MCF 10A (cell line): ENCODE measurements around the gene PI4KA. TPM values are rescaled to one million over a fixed set of nuclear protein-coding genes. Genes with fewer than 3 reads are reported as not detected.
"Not testable (repeated sequence)": the region's sequence is repeated elsewhere in the genome, so short reads cannot be mapped to it uniquely, and the experiment has no call there.

Experiments used
- BruUV-seq: library from RNA; stranded (reverse); fragments of 400-500 nt; replicated peaks from 2 replicates; lab custom pipeline; 2021; lab: Mats Ljungman, UMichigan
- CTCF ChIA-PET: fragments of 300-600 bp; sonication (Branson Sonifier 250); formaldehyde crosslinking; extraction: SDS; loops from one replicate; lab custom pipeline; 2021; ENCODE audit warnings: antibody characterized with exemption, inconsistent platforms; lab: Yijun Ruan, JAX
- POLR2A ChIA-PET: fragments of 300-600, 350-650 bp; sonication (Branson Sonifier 250); formaldehyde crosslinking; extraction: SDS; loops from one replicate; lab custom pipeline; 2020; ENCODE audit warnings: antibody characterized with exemption, inconsistent platforms; lab: Yijun Ruan, JAX
- DNase-seq: peaks from one replicate; pipeline ENCODE4 v3.0.0-alpha.2; 2018; ENCODE audit not compliant: unreplicated experiment
- H3K27ac Mint-ChIP-seq: one replicate; pipeline ENCODE4 v1.8.0; 2022; ENCODE audit warnings: mild to moderate bottlenecking, low read depth, mixed read lengths; ENCODE audit not compliant: unreplicated experiment
- H3K27me3 Mint-ChIP-seq: one replicate; pipeline ENCODE4 v1.8.0; 2022; ENCODE audit warnings: mixed read lengths; ENCODE audit not compliant: insufficient read depth, unreplicated experiment
- H3K36me3 Mint-ChIP-seq: one replicate; pipeline ENCODE4 v1.8.0; 2022; ENCODE audit warnings: mild to moderate bottlenecking, moderate library complexity, mixed read lengths; ENCODE audit not compliant: insufficient read depth, unreplicated experiment
- H3K4me1 Mint-ChIP-seq: one replicate; pipeline ENCODE4 v1.8.0; 2022; ENCODE audit warnings: mixed read lengths; ENCODE audit not compliant: insufficient read depth, unreplicated experiment
- H3K4me3 Mint-ChIP-seq: one replicate; pipeline ENCODE4 v1.8.0; 2022; ENCODE audit warnings: mild to moderate bottlenecking, moderate library complexity, mixed read lengths; ENCODE audit not compliant: unreplicated experiment
- H3K9me3 Mint-ChIP-seq: one replicate; pipeline ENCODE4 v1.8.0; 2022; ENCODE audit warnings: mixed read lengths; ENCODE audit not compliant: unreplicated experiment
- intact Hi-C: fragments of 100-400 bp; cut with micrococcal nuclease; formaldehyde crosslinking; loops from 2 replicates; pipeline ENCODE4 v1.14.1; 2022
- total RNA-seq: library from RNA; stranded (reverse); gene quantifications from 2 replicates; pipeline ENCODE4 v1.2.3, GENCODE V29; 2022
- TF ChIP-seq, protein P1 (sequence below): fragments of 200-600 bp; IDR thresholded peaks from one replicate; pipeline ENCODE4 v1.8.0; 2022; ENCODE audit warnings: antibody characterized with exemption, mild to moderate bottlenecking; ENCODE audit not compliant: unreplicated experiment

PI4KA gene
- total RNA-seq, 1 experiment from 2014 or later: 39.0 TPM

DNA sequence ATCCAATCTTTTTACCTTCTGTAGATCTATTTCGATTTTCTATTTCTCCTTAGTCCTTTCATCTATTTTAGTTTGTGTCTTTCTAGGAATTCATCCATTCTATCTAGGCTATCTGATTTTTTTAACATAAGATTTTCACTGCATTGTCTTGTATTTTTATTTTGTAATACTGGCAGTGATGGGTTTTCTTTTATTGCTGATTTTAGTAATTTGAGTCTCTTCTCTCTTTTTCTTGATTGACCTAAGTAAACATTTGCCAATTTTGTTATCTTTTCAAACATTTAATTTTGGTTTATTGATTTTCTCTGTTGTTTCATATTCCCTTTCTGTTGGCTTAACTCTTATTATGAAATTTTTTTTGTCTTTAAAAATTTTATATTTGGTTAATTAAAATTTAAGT, 192.1 kb downstream of the PI4KA start:
- POLR2A ChIA-PET: no interaction called here

DNA sequence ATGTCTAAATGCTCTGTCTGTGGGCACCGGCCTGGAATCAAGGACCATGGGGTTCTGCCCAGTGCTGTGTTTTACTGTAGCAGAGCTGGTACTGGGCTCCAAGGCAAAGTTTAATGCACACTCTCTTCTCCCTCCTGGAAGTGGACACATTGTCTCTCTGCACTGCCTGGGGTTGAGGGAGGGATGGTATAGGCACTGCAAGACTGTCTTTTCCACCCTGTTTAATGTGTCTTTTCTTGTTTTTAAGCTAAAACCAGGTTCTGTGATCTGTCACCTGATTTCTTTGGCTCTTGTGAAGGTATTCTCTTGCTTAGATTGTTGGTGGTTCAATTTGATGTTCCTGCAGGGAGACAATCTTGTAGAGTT, 194.0 kb downstream of the PI4KA start:
- no TSS peak for BruUV-seq
- no peak overlapping the region for H3K4me3 Mint-ChIP-seq
- DNase-seq: no peak
- peaks cover 5% of the 10 kb centered on the region for H3K36me3 Mint-ChIP-seq
- H3K9me3 Mint-ChIP-seq: no peaks in the 10 kb centered on the region
- ChIA-PET CTCF (interaction anchor here (0.7 kb wide), 1 partner anchor 96 kb away, joined by 8 read pairs; no protein-coding TSS in a partner anchor), POLR2A (no interaction called here)
- H3K27me3 Mint-ChIP-seq: peaks cover 44% of the 10 kb centered on the region
- H3K4me1 Mint-ChIP-seq: no peaks in the 10 kb centered on the region
- TF ChIP-seq, protein P1, sequence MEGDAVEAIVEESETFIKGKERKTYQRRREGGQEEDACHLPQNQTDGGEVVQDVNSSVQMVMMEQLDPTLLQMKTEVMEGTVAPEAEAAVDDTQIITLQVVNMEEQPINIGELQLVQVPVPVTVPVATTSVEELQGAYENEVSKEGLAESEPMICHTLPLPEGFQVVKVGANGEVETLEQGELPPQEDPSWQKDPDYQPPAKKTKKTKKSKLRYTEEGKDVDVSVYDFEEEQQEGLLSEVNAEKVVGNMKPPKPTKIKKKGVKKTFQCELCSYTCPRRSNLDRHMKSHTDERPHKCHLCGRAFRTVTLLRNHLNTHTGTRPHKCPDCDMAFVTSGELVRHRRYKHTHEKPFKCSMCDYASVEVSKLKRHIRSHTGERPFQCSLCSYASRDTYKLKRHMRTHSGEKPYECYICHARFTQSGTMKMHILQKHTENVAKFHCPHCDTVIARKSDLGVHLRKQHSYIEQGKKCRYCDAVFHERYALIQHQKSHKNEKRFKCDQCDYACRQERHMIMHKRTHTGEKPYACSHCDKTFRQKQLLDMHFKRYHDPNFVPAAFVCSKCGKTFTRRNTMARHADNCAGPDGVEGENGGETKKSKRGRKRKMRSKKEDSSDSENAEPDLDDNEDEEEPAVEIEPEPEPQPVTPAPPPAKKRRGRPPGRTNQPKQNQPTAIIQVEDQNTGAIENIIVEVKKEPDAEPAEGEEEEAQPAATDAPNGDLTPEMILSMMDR: no peak
- intact Hi-C loops: no loop called here
- no peak overlapping the region for H3K27ac Mint-ChIP-seq

More for the DNA sequence above, 192.1 kb downstream of the PI4KA start:
- CTCF ChIA-PET: no interaction called here
- Mint-ChIP-seq H3K4me1 (no peaks in the 10 kb centered on the region), H3K36me3 (peaks cover 5% of the 10 kb centered on the region), H3K4me3 (no peak overlapping the region), H3K9me3 (no peaks in the 10 kb centered on the region), H3K27ac (no peak overlapping the region), H3K27me3 (peaks cover 24% of the 10 kb centered on the region)
- TF ChIP-seq, protein P1: no peak
- no peak for DNase-seq
- intact Hi-C loops: no loop called here
- BruUV-seq: no TSS peak

DNA sequence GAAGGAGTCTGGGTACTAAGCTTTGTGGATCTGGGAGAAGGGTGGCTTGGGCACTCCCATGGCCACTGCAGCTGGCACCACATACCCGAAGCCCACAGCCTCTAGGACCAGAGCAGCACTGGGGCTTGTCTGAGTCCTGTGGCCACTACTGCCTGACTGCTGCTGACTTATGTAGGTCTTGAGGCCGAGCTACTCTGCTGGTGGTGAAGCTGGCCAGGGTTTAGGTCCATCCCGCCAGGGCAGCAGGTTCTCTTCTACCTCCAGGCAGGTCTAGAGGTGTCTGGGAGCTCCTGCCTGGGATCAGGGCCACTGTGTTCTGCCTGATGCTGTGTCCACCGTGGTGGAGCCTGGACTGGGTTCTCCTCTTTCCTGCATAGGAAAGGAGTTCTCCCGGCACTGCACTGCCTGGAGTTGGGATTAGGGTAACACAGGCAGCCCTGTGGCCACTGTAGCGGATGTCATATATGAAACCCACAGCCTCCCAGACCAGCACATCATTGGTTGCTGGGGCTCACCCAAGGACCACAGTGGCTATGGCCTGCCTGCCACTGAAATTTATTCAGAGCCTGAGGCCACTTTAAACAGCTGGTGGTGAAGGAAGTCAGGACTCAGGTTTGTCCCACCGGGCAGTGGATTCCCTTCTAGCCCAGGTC, 194.5 kb downstream of the PI4KA start:
- no peak for DNase-seq
- no peak overlapping the region for H3K27ac Mint-ChIP-seq
- no peaks in the 10 kb centered on the region for H3K9me3 Mint-ChIP-seq
- no peak overlapping the region for H3K4me3 Mint-ChIP-seq
- H3K36me3 Mint-ChIP-seq: peaks cover 5% of the 10 kb centered on the region
- CTCF ChIA-PET: no interaction called here
- TF ChIP-seq, protein P1: no peak
- peaks cover 49% of the 10 kb centered on the region for H3K27me3 Mint-ChIP-seq
- POLR2A ChIA-PET: no interaction called here
- BruUV-seq: no TSS peak
- intact Hi-C loops: no loop called here
- no peaks in the 10 kb centered on the region for H3K4me1 Mint-ChIP-seq

DNA sequence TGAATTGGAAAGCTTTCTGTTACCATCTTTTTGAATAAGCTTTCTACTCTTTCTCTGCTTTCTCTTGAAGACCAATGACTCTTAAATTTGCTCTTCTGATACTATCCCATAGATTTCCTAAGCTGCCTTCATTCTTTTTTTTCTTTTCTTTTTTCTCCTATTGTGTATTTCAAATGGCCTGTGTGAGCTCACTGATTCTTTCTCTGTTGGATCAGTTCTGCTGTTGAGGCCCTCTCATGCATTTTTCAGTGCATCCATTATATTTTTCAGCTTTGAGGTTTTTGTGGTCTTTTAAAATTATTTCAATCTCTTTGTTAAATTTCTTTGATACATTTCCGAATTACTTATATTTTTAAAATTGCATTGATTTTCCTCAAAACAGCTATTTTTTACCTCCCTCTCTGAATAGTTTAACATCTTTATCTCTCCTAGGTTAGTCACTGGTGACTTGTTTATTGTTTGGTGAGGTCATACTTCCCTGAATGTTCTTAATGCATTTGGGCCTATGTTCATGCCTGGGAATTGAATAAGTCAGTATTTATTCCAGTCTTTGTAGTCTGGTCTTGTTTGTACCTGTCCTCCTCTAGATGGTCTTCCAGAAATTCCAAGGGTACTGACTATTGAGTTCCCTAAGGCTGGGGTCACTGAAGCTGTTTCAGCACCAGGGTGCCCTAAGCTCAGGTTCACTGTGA, 195.3 kb downstream of the PI4KA start:
- no peak for DNase-seq

DNA sequence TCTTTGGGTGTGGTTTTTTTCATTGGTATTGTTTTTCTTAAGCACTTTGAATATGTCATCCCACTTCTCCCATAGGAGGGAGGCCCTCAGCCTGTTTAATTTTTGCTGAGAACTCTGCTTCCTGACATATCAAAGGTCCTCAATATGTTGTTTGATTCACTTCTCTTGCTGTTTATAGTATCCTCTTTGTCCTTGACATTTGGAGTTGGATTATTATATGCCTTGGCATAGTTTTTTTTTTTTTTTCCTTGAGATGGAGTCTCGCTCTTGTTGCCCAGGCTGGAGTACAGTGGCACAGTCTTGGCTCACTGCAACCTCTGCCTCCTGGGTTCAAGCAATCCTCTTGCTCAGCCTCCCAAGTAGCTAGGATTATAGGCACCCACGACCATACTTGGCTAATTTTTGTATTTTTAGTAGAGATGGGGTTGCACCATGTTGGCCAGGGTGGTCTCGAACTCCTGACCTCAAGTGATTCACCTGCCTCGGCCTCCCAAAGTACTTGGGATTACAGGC, 196.0 kb downstream of the PI4KA start:
- DNase-seq, CTCF ChIA-PET, intact Hi-C loops, H3K4me1 Mint-ChIP-seq, BruUV-seq, H3K36me3 Mint-ChIP-seq, POLR2A ChIA-PET, H3K9me3 Mint-ChIP-seq, H3K27ac Mint-ChIP-seq, H3K4me3 Mint-ChIP-seq: not testable (repeated sequence)
- peaks cover 64% of the 10 kb centered on the region for H3K27me3 Mint-ChIP-seq

More for the DNA sequence above, 195.3 kb downstream of the PI4KA start:
- H3K27ac Mint-ChIP-seq: no peak overlapping the region
- CTCF ChIA-PET: no interaction called here
- POLR2A ChIA-PET: no interaction called here
- BruUV-seq: no TSS peak
- TF ChIP-seq, protein P1: no peak
- H3K4me1 Mint-ChIP-seq: no peaks in the 10 kb centered on the region
- intact Hi-C loops: no loop called here
- no peaks in the 10 kb centered on the region for H3K9me3 Mint-ChIP-seq
- peaks cover 5% of the 10 kb centered on the region for H3K36me3 Mint-ChIP-seq
- H3K4me3 Mint-ChIP-seq: no peak overlapping the region
- peaks cover 57% of the 10 kb centered on the region for H3K27me3 Mint-ChIP-seq
